ENCODE measurements around the gene SLC8A2. TPM values are rescaled to one million over a fixed set of nuclear protein-coding genes. Genes with fewer than 3 reads are reported as not detected.
"Not testable (repeated sequence)": the region's sequence is repeated elsewhere in the genome, so short reads cannot be mapped to it uniquely, and the experiment has no call there.

SLC8A2 gene
- total and polyA plus RNA-seq, 2 of the 4 experiments (the other 2 are of a cell fraction), result 0.05 TPM; not detected in 1

- H2BK120ac ChIP-seq (ENCODE audit: low read depth, low read length); H2AK5ac ChIP-seq (ENCODE audit: low read depth, low read length); H3K27me3 ChIP-seq (ENCODE audit: control insufficient read depth, insufficient read depth, low read length); ATAC-seq (ENCODE audit: low read depth); H3K56ac ChIP-seq (ENCODE audit: extremely low read depth, insufficient read depth, low read length); H2BK5ac ChIP-seq (ENCODE audit: low read depth, low read length, poor library complexity, severe bottlenecking); H3K23ac ChIP-seq (ENCODE audit: low read depth, low read length); H4K91ac ChIP-seq (ENCODE audit: insufficient read depth, low read depth, low read length); H3K4me1 ChIP-seq (ENCODE audit: control insufficient read depth, insufficient read depth, low read length); H2BK20ac ChIP-seq (ENCODE audit: low read depth, low read length); DNase-seq; H2AFZ ChIP-seq (replicated peaks; ENCODE audit: low read length, poor library complexity); H4K8ac ChIP-seq (ENCODE audit: low read depth in 2 of 2, low read length in 2 of 2); dilution Hi-C loops (cut with HindIII; ENCODE audit: low sequenced_read_pairs, unreplicated experiment); H4K5ac ChIP-seq (ENCODE audit: low read depth, low read length); H3K9me3 ChIP-seq (ENCODE audit: control insufficient read depth, insufficient read depth, low read length); H3K4ac ChIP-seq (ENCODE audit: low read depth, low read length); H3K27ac ChIP-seq (ENCODE audit: insufficient read depth, low read length); POLR2A ChIA-PET (ENCODE audit: unreplicated experiment); H3K18ac ChIP-seq (ENCODE audit: low read depth, low read length); intact Hi-C loops (cut with micrococcal nuclease); BruUV-seq (replicated peaks); H3K4me3 ChIP-seq (ENCODE audit: insufficient read depth, low read depth, low read length); H3K79me1 ChIP-seq (ENCODE audit: low read depth in 1 of 2, low read length in 2 of 2); H3K4me2 ChIP-seq (ENCODE audit: low read depth, low read length); H2BK15ac ChIP-seq (ENCODE audit: low read depth, low read length); H2AK9ac ChIP-seq (replicated peaks; ENCODE audit: low read depth, low read length, poor library complexity); in situ Hi-C loops (cut with MboI; ENCODE audit: low sequenced_read_pairs); H3K9ac ChIP-seq (ENCODE audit: low read depth, low read length); H3K14ac ChIP-seq (replicated peaks; ENCODE audit: low read depth, low read length): not testable (repeated sequence)
- H3K9me1 ChIP-seq (ENCODE audit: insufficient read depth, low read length), result peaks cover 11% of the 10 kb centered on the region; the same call in 1 of the 2 replicates
- H3K36me3 ChIP-seq (ENCODE audit: control insufficient read depth, insufficient read depth, low read length), result peaks cover 37% of the 10 kb centered on the region
- H4K20me1 ChIP-seq (ENCODE audit: insufficient read depth, low read length), result peaks cover 17% of the 10 kb centered on the region
- 80% methylated on average over 5 of the region's 9 CpGs; no CpG with 5 or more reads in 1 of the 2 experiments for WGBS, 2 experiments (ENCODE audit: extremely low coverage in 2 of 2, insufficient read length in 1 of 2)
- CTCF ChIA-PET, result interaction anchor here (0.9 kb wide), 1 partner anchor 21 kb away, joined by 5 read pairs; no protein-coding TSS in a partner anchor
These were observed 60.0 kb downstream of the SLC8A2 start for GRCh38 chr19:47411696-47412095.

Measured in IMR-90 (cell line).